Measurements from ENCODE around the gene USP48. TPM values are rescaled to one million over a fixed set of nuclear protein-coding genes. Genes with fewer than 3 reads are reported as not detected.

USP48 gene
- total RNA-seq, 4 donors from 2014 or later = 11.5 to 24.4 (median 14.5) TPM

- peaks cover 24 to 31% of the 10 kb centered on the region in 2 donors for H3K4me1 ChIP-seq
- intact Hi-C loops (cut with DNase I; ENCODE audit: low total_unique reads) = no loop called here
- TF ChIP-seq, protein P1, sequence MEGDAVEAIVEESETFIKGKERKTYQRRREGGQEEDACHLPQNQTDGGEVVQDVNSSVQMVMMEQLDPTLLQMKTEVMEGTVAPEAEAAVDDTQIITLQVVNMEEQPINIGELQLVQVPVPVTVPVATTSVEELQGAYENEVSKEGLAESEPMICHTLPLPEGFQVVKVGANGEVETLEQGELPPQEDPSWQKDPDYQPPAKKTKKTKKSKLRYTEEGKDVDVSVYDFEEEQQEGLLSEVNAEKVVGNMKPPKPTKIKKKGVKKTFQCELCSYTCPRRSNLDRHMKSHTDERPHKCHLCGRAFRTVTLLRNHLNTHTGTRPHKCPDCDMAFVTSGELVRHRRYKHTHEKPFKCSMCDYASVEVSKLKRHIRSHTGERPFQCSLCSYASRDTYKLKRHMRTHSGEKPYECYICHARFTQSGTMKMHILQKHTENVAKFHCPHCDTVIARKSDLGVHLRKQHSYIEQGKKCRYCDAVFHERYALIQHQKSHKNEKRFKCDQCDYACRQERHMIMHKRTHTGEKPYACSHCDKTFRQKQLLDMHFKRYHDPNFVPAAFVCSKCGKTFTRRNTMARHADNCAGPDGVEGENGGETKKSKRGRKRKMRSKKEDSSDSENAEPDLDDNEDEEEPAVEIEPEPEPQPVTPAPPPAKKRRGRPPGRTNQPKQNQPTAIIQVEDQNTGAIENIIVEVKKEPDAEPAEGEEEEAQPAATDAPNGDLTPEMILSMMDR (IDR thresholded peaks at IDR 0.05 in 4 of 5, conservative IDR thresholded peaks at IDR 0.05 in 1 of 5) = no peak
- no peak for TF ChIP-seq POLR2A (IDR thresholded peaks at IDR 0.05)
- DNase-seq = no peak
- peaks cover 49 to 59% (median 54%) of the 10 kb centered on the region in 3 donors for H3K27me3 ChIP-seq
- no peak overlapping the region for H3K4me3 ChIP-seq
- H3K36me3 ChIP-seq = no peaks in the 10 kb centered on the region
- H3K9me3 ChIP-seq = no peaks in the 10 kb centered on the region
- no peak overlapping the region for H3K27ac ChIP-seq
- ATAC-seq = no peak
- in situ Hi-C loops (cut with MboI; ENCODE audit: low sequenced_read_pairs in 4 of 4) = loop anchor here in 1 of 4 donors (25.0 kb wide), 1 partner anchor 433 kb away; no protein-coding TSS in a partner anchor
Measured at GRCh38 chr1:21670059-21670881, 112.7 kb downstream of the USP48 start.

GRCh38 chr1:21669258-21670058, 113.5 kb downstream of the USP48 start, which contains the start of gene RAP1GAP:
Gene RAP1GAP, minus strand, starts transcription at chr1:21669357. Its CDS starts 49,325 bp downstream, at chr1:21620032.
- peaks cover 52 to 65% (median 61%) of the 10 kb centered on the region in 3 donors for H3K27me3 ChIP-seq
- intact Hi-C loops (cut with DNase I; ENCODE audit: low total_unique reads) (no loop called here), in situ Hi-C loops (cut with MboI; ENCODE audit: low sequenced_read_pairs in 4 of 4) (loop anchor here in 1 of 4 donors (25.0 kb wide), 1 partner anchor 432 kb away; no protein-coding TSS in a partner anchor)
- no peak for DNase-seq
- TF ChIP-seq, protein P1 (IDR thresholded peaks at IDR 0.05 in 4 of 5, conservative IDR thresholded peaks at IDR 0.05 in 1 of 5) = no peak
- TF ChIP-seq POLR2A (IDR thresholded peaks at IDR 0.05) = no peak
- H3K36me3 ChIP-seq = no peaks in the 10 kb centered on the region
- H3K27ac ChIP-seq = no peak within 1 kb of the TSS
- ATAC-seq = no peak
- H3K4me3 ChIP-seq = peak within 1 kb of the TSS; percentile 1 to 32 (median 14)
- no peaks in the 10 kb centered on the region for H3K9me3 ChIP-seq
- H3K4me1 ChIP-seq = peaks cover 24 to 31% of the 10 kb centered on the region in 2 donors

DNA sequence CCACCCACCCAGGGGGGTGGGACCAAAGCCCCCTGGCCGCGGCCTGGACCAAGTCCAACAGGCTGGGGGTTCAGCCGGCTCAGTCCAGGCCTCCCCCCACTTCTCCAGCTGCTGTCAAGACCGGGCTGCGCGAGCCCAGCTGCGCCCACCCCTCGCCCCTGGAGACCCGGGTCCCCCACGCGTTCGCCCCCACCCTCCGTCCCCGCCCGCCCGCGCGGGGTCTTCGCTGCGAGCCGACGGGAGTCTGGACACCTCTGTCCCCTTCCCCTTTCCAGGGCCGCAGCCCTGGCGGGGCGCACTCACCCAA, 114.0 kb downstream of the USP48 start:
- no peak for TF ChIP-seq POLR2A (IDR thresholded peaks at IDR 0.05)
- TF ChIP-seq, protein P1 (IDR thresholded peaks at IDR 0.05 in 4 of 5, conservative IDR thresholded peaks at IDR 0.05 in 1 of 5) = no peak
- H3K4me3 ChIP-seq = peak overlapping the region in 3 of 4 donors; percentile 1 to 32 (median 19)
- H3K9me3 ChIP-seq = no peaks in the 10 kb centered on the region
- H3K27me3 ChIP-seq = peaks cover 54 to 70% (median 66%) of the 10 kb centered on the region in 3 donors
- H3K4me1 ChIP-seq = peaks cover 24 to 31% of the 10 kb centered on the region in 2 donors
- in situ Hi-C loops (cut with MboI; ENCODE audit: low sequenced_read_pairs in 4 of 4) = loop anchor here in 1 of 4 donors (25.0 kb wide), 1 partner anchor 432 kb away; no protein-coding TSS in a partner anchor
- ATAC-seq (no peak), DNase-seq (no peak)
- no peak overlapping the region for H3K27ac ChIP-seq
- no peaks in the 10 kb centered on the region for H3K36me3 ChIP-seq
- intact Hi-C loops (cut with DNase I; ENCODE audit: low total_unique reads) = no loop called here

- Histone ChIP-seq H3K27me3 (peaks cover 54 to 75% (median 67%) of the 10 kb centered on the region in 3 donors), H3K4me3 (peak overlapping the region in 1 of 4 donors; percentile 32), H3K27ac (no peak overlapping the region), H3K36me3 (no peaks in the 10 kb centered on the region), H3K4me1 (peaks cover 20 to 27% of the 10 kb centered on the region in 2 donors), H3K9me3 (no peaks in the 10 kb centered on the region)
- TF ChIP-seq POLR2A (IDR thresholded peaks at IDR 0.05) = no peak
- TF ChIP-seq, protein P1 (IDR thresholded peaks at IDR 0.05 in 4 of 5, conservative IDR thresholded peaks at IDR 0.05 in 1 of 5) = no peak
- no peak for ATAC-seq
- intact Hi-C loops (cut with DNase I; ENCODE audit: low total_unique reads) (no loop called here), in situ Hi-C loops (cut with MboI; ENCODE audit: low sequenced_read_pairs in 4 of 4) (loop anchor here in 1 of 4 donors (25.0 kb wide), 1 partner anchor 431 kb away; no protein-coding TSS in a partner anchor)
- no peak for DNase-seq
Measured at GRCh38 chr1:21668232-21668950, 114.6 kb downstream of the USP48 start.

Data from gastrocnemius medialis (tissue), 4 donors.